K562 (cell line): ENCODE measurements around the gene SLCO3A1. TPM values are rescaled to one million over a fixed set of nuclear protein-coding genes. Genes with fewer than 3 reads are reported as not detected.

Experiments
- ATAC-seq: fragments of 200-7000 bp; cut with Tn5 transposase; 3 replicates; pipeline ENCODE4 v1.9.1; 2020; ENCODE audit warnings: moderate library complexity
- BruUV-seq: library from RNA; stranded (reverse); fragments of 400-500 nt; replicated peaks from 2 replicates; lab custom pipeline; 2021; lab: Mats Ljungman, UMichigan
- CTCF ChIA-PET: fragments of 300-600 bp; formaldehyde crosslinking; extraction: SDS; loops from one replicate; lab custom pipeline; 2021; ENCODE audit warnings: low intra/inter-chr PET ratio; lab: Yijun Ruan, JAX
- POLR2A ChIA-PET: fragments of 300-600, 350-650 bp; sonication (Branson Sonifier 250); formaldehyde crosslinking; extraction: SDS; loops from one replicate; lab custom pipeline; 2021; ENCODE audit warnings: antibody characterized with exemption, inconsistent platforms; lab: Yijun Ruan, JAX
- DNase-seq, 4 experiments: peaks; one replicate each; pipeline versions ENCODE4 v3.0.0 to v3.0.0-alpha.2; 2011 to 2018; ENCODE audit warnings: low spot score in 3 of 4, mixed read lengths in 3 of 4; ENCODE audit errors: extremely low read depth in 1 of 4
- FAIRE-seq: peaks from 2 replicates; lab custom pipeline; 2011; peaks lifted over from hg19 to GRCh38; lab: Jason Lieb, UNC
- H2AFZ ChIP-seq: 2 replicates; pipeline ENCODE4 v1.6.0; 2011; ENCODE audit warnings: low read depth, low read length, control low read depth, inconsistent platforms
- H3K27ac ChIP-seq: fragments of 200-600 bp; 3 replicates; pipeline ENCODE4 v1.8.0; 2011; ENCODE audit warnings: low read depth, mild to moderate bottlenecking, control low read depth, inconsistent platforms, low read length, moderate library complexity, mixed read lengths; ENCODE audit errors: extremely low read depth
- H3K27me3 ChIP-seq, 2 experiments: fragments of 300-600 bp in 1 of 2; 2 replicates in 1 of 2; 3 replicates in 1 of 2; pipeline versions ENCODE4 v1.6.0 to v1.8.0; 2011; ENCODE audit warnings: inconsistent platforms in 2 of 2, low read length in 2 of 2, mild to moderate bottlenecking in 1 of 2, mixed read lengths in 1 of 2, moderate library complexity in 1 of 2; ENCODE audit not compliant: control insufficient read depth in 2 of 2, insufficient read depth in 2 of 2
- H3K36me3 ChIP-seq: fragments of 300-600 bp; 3 replicates; pipeline ENCODE4 v1.8.0; 2011; ENCODE audit warnings: mild to moderate bottlenecking, low read length, inconsistent platforms; ENCODE audit not compliant: control insufficient read depth, insufficient read depth
- H3K4me1 ChIP-seq, 2 experiments: fragments of 200-600 bp in 1 of 2; replicated peaks in 1 of 2; 2 replicates in 1 of 2; 3 replicates in 1 of 2; pipeline versions ENCODE4 v1.5.1 to v1.8.0; 2011; ENCODE audit warnings: inconsistent platforms in 2 of 2, low read length in 2 of 2, mild to moderate bottlenecking in 1 of 2, mixed read lengths in 1 of 2, moderate library complexity in 1 of 2; ENCODE audit not compliant: control insufficient read depth in 2 of 2, insufficient read depth in 2 of 2
- H3K4me2 ChIP-seq: 2 replicates; pipeline ENCODE4 v1.6.1; 2011; ENCODE audit warnings: low read length, control low read depth, inconsistent platforms, mixed read lengths; ENCODE audit not compliant: insufficient read depth
- H3K4me3 ChIP-seq: fragments of 200-600 bp; sonication (generic), shearing (Covaris generic); 2 replicates; pipeline ENCODE4 v1.5.1; 2016; ENCODE audit warnings: control low read depth, inconsistent platforms
- H3K79me2 ChIP-seq: fragments of 200-600 bp; 3 replicates; pipeline ENCODE4 v1.8.0; 2011; ENCODE audit warnings: low read length, inconsistent platforms; ENCODE audit not compliant: control insufficient read depth, insufficient read depth
- H3K9ac ChIP-seq, 2 experiments: 2 replicates each; pipeline versions ENCODE4 v1.6.0 to v1.6.1; 2011; ENCODE audit warnings: low read depth in 2 of 2, low read length in 2 of 2, control low read depth in 1 of 2, inconsistent platforms in 1 of 2, mild to moderate bottlenecking in 1 of 2, mixed read lengths in 1 of 2; ENCODE audit not compliant: insufficient read depth in 1 of 2
- H3K9me1 ChIP-seq: one replicate; pipeline ENCODE4 v1.6.0; 2011; ENCODE audit warnings: inconsistent platforms, mild to moderate bottlenecking, low read length, moderate library complexity; ENCODE audit not compliant: control insufficient read depth, insufficient read depth
- H3K9me3 ChIP-seq: replicated peaks from 2 replicates; pipeline ENCODE4 v1.5.1; 2011; ENCODE audit warnings: low read depth, low read length, inconsistent platforms; ENCODE audit not compliant: control insufficient read depth, insufficient read depth
- H4K20me1 ChIP-seq: replicated peaks from 2 replicates; pipeline ENCODE4 v1.6.1; 2011; ENCODE audit warnings: low read length, inconsistent platforms, mixed read lengths; ENCODE audit not compliant: control insufficient read depth, insufficient read depth
- ARID2 ChIP-seq: fragments of 450-650 bp; IDR thresholded peaks from 2 replicates; pipeline ENCODE4 v1.6.1; 2017; ENCODE audit warnings: antibody characterized with exemption, mild to moderate bottlenecking
- STAT5A ChIP-seq: IDR thresholded peaks from 2 replicates; pipeline ENCODE4 v1.6.1; 2012; ENCODE audit warnings: low read length, inconsistent platforms, borderline replicate concordance
- TRIM28 ChIP-seq: fragments of 450-650 bp; IDR thresholded peaks from 2 replicates; pipeline ENCODE4 v1.6.1; 2017
- WGBS: fragments of 100-300 bp; shearing (Covaris generic); methylation state at CpG from one replicate; pipeline ENCODE4 v1.1.6; 2016; ENCODE audit warnings: low coverage, mixed read lengths; ENCODE audit not compliant: insufficient coverage; ENCODE audit errors: missing lambda C conversion rate; 5-methylcytosine and 5-hydroxymethylcytosine counted together
- in situ Hi-C: fragments of 300-500 bp; cut with MboI; formaldehyde crosslinking; loops from 4 replicates; pipeline ENCODE4 v1.15.0; 2018; ENCODE audit warnings: inconsistent platforms, mixed read lengths
- intact Hi-C: fragments of 100-400 bp; cut with micrococcal nuclease; formaldehyde crosslinking; loops from 2 replicates; pipeline ENCODE4 v1.14.2; 2022
- polyA plus RNA-seq, 8 experiments: library from polyadenylated mRNA; depleted of rRNA in 4 of 8; stranded (reverse) in 5 of 8; unstranded in 3 of 8; fragments of >200 nt; fragmentation: Nextera tagmentation in 2 of 8; fragmentation: Illumina TruSeq in 1 of 8; extraction: Ambion mirVana in 2 of 8; extraction: Trizol in 1 of 8; gene quantifications; 2 replicates each; pipeline versions ENCODE4 v1.2.1 to v1.2.3, GENCODE V29; 2011 to 2014; ENCODE audit warnings: inconsistent platforms in 1 of 8, missing spikeins in 1 of 8
- total RNA-seq, 7 experiments: library from RNA; depleted of rRNA in 6 of 7; stranded (reverse); fragments of >200 nt in 6 of 7; fragmentation: Illumina TruSeq in 2 of 7; extraction: Trizol in 2 of 7; gene quantifications; 2 replicates each; pipeline versions ENCODE4 v1.2.1 to v1.2.3, GENCODE V29; 2011 to 2021; ENCODE audit warnings: low replicate concordance in 1 of 7
- TF ChIP-seq, protein P1 (sequence below): IDR thresholded peaks from 2 replicates; pipeline ENCODE4 v1.6.1; 2014; ENCODE audit warnings: antibody characterized with exemption
- TF ChIP-seq, protein P2 (sequence below): fragments of 450-650 bp; IDR thresholded peaks from 2 replicates; pipeline ENCODE4 v1.6.1; 2014; ENCODE audit warnings: low read depth, mild to moderate bottlenecking, moderate library complexity, borderline replicate concordance

SLCO3A1 gene
- total and polyA plus RNA-seq, 9 of the 15 experiments (the other 6 are each of a cell fraction or from before 2014, with no cell fraction given) = 0.01 to 0.84 (median 0.06) TPM; not detected in 3

DNA sequence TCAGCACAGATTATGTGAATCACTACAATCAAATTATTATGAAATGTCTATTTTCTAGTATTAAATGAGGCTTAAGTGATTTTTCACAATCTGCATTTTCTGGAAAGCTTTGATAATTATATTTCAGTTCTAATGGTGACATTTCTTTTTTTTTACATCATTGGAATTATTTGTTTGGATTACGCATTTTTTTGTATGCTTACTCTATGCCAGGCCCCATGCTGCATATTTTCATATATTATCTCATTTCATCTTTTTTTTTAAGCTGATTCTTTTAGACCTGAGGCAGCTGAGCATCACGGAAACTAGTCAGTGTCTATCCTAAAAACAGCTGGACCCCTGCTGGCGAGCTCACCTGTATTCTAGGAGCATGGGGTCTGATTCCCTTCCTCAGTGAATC lies 31.1 kb downstream of the SLCO3A1 start:
- no TSS peak for BruUV-seq

More for the DNA sequence above, 31.1 kb downstream of the SLCO3A1 start:
- intact Hi-C loops (no loop called here), in situ Hi-C loops (no loop called here)
- Histone ChIP-seq H3K4me1 (no peaks in the 10 kb centered on the region), H2AFZ (no peak overlapping the region), H3K27ac (no peak overlapping the region), H3K36me3 (no peaks in the 10 kb centered on the region), H3K4me3 (no peak overlapping the region), H3K9me1 (no peaks in the 10 kb centered on the region), H3K4me2 (no peak overlapping the region), H3K79me2 (no peaks in the 10 kb centered on the region), H4K20me1 (no peaks in the 10 kb centered on the region), H3K9ac (no peak overlapping the region), H3K9me3 (no peaks in the 10 kb centered on the region), H3K27me3 (peaks cover 3 to 13% of the 10 kb centered on the region in 2 experiments; a peak in 2 of 5 replicates)
- WGBS = 0% methylated on average over 3 of the region's 3 CpGs
- ATAC-seq (no peak), FAIRE-seq (no peak), DNase-seq (no peak)
- POLR2A ChIA-PET = interaction anchor here (0.6 kb wide), 1 partner anchor 25 kb away, joined by 3 read pairs; no protein-coding TSS in a partner anchor
- CTCF ChIA-PET = no interaction called here
- TF ChIP-seq, protein P1, sequence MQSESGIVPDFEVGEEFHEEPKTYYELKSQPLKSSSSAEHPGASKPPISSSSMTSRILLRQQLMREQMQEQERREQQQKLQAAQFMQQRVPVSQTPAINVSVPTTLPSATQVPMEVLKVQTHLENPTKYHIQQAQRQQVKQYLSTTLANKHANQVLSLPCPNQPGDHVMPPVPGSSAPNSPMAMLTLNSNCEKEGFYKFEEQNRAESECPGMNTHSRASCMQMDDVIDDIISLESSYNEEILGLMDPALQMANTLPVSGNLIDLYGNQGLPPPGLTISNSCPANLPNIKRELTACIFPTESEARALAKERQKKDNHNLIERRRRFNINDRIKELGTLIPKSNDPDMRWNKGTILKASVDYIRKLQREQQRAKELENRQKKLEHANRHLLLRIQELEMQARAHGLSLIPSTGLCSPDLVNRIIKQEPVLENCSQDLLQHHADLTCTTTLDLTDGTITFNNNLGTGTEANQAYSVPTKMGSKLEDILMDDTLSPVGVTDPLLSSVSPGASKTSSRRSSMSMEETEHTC = no peak
- TF ChIP-seq ARID2 (no peak), TRIM28 (no peak), STAT5A (no peak)
- TF ChIP-seq, protein P2, sequence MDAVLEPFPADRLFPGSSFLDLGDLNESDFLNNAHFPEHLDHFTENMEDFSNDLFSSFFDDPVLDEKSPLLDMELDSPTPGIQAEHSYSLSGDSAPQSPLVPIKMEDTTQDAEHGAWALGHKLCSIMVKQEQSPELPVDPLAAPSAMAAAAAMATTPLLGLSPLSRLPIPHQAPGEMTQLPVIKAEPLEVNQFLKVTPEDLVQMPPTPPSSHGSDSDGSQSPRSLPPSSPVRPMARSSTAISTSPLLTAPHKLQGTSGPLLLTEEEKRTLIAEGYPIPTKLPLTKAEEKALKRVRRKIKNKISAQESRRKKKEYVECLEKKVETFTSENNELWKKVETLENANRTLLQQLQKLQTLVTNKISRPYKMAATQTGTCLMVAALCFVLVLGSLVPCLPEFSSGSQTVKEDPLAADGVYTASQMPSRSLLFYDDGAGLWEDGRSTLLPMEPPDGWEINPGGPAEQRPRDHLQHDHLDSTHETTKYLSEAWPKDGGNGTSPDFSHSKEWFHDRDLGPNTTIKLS = no peak
